Mesothelial cell of epicardium (in vitro differentiated cells): ENCODE results near the gene CRYBG1. TPM values are rescaled to one million over a fixed set of nuclear protein-coding genes. Genes with fewer than 3 reads are reported as not detected.

Experiments
- DNase-seq, 2 experiments: peaks; one replicate each; pipeline ENCODE4 v3.0.0; 2021; ENCODE audit warnings: low spot score in 2 of 2; ENCODE audit not compliant: unreplicated experiment in 2 of 2
- H3K27ac Mint-ChIP-seq: 2 replicates; pipeline ENCODE4 v1.8.0; 2021; ENCODE audit warnings: mixed read lengths
- H3K27me3 Mint-ChIP-seq: 2 replicates; pipeline ENCODE4 v1.8.0; 2021; ENCODE audit warnings: low read depth, mixed read lengths
- H3K36me3 Mint-ChIP-seq: 2 replicates; pipeline ENCODE4 v1.8.0; 2021; ENCODE audit warnings: mixed read lengths
- H3K4me1 Mint-ChIP-seq: 2 replicates; pipeline ENCODE4 v1.8.0; 2021; ENCODE audit warnings: mixed read lengths
- H3K4me3 Mint-ChIP-seq: 2 replicates; pipeline ENCODE4 v1.8.0; 2021; ENCODE audit warnings: mild to moderate bottlenecking, moderate library complexity, mixed read lengths
- H3K9me3 Mint-ChIP-seq: 2 replicates; pipeline ENCODE4 v1.8.0; 2021; ENCODE audit warnings: mixed read lengths
- total RNA-seq: library from RNA; stranded (reverse); gene quantifications from 3 replicates; pipeline ENCODE4 v1.2.1, GENCODE V29; 2021
- TF ChIP-seq, protein P1 (sequence below): fragments of 200-600 bp; sonication (generic); IDR thresholded peaks from one replicate; pipeline ENCODE4 v1.5.0; 2021; ENCODE audit warnings: antibody characterized with exemption; ENCODE audit not compliant: unreplicated experiment

CRYBG1 gene
- total RNA-seq, 1 donor from 2014 or later, result 0.74 TPM

DNA sequence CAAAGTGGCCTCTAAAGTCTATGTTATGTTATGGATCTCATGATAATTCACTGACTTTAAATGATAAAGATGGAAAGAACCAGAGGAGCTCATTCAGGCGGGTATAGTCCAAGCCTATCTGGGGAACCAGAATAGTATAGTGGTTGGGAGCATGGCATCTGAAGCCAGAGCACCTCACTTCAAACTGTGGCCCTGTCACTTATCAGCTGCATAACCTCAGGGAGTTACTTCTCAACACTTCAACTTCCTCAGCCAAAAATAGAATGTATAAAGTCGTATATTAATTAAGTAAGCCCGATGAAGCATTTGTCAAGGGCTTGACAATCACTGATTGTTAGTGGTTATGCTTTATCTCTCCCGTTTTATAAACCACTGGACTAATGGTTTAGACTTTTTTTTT, 156.1 kb downstream of the CRYBG1 start:
- peaks cover 46% of the 10 kb centered on the region for H3K27me3 Mint-ChIP-seq

DNA sequence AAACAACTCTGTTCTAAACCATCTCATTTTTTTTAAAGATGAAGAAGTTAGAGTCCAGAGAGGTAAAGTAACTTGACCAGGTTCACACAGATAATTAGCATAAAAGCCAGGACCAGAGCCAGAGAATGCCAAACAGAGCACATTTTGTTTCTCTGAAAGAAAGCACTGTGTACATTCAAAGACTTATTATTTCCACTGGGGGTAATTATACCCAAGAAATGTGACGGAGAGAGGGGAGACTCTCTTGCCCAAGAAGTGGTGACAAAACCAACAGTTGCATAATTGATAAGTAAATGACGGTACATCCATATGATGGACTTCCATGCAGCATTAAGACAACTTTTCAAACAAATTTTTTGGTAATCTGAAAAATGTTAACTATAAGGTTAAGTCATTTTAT, 157.2 kb downstream of the CRYBG1 start:
- no peak overlapping the region for H3K27ac Mint-ChIP-seq
- no peak for DNase-seq
- TF ChIP-seq, protein P1, sequence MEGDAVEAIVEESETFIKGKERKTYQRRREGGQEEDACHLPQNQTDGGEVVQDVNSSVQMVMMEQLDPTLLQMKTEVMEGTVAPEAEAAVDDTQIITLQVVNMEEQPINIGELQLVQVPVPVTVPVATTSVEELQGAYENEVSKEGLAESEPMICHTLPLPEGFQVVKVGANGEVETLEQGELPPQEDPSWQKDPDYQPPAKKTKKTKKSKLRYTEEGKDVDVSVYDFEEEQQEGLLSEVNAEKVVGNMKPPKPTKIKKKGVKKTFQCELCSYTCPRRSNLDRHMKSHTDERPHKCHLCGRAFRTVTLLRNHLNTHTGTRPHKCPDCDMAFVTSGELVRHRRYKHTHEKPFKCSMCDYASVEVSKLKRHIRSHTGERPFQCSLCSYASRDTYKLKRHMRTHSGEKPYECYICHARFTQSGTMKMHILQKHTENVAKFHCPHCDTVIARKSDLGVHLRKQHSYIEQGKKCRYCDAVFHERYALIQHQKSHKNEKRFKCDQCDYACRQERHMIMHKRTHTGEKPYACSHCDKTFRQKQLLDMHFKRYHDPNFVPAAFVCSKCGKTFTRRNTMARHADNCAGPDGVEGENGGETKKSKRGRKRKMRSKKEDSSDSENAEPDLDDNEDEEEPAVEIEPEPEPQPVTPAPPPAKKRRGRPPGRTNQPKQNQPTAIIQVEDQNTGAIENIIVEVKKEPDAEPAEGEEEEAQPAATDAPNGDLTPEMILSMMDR, result no peak
- no peaks in the 10 kb centered on the region for H3K36me3 Mint-ChIP-seq
- peaks cover 3% of the 10 kb centered on the region for H3K4me1 Mint-ChIP-seq
- H3K9me3 Mint-ChIP-seq, result no peaks in the 10 kb centered on the region
- H3K4me3 Mint-ChIP-seq, result no peak overlapping the region
- peaks cover 38% of the 10 kb centered on the region for H3K27me3 Mint-ChIP-seq

More for the DNA sequence above, 156.1 kb downstream of the CRYBG1 start:
- Mint-ChIP-seq H3K4me1 (peaks cover 7% of the 10 kb centered on the region), H3K27ac (no peak overlapping the region), H3K9me3 (no peaks in the 10 kb centered on the region), H3K36me3 (no peaks in the 10 kb centered on the region), H3K4me3 (no peak overlapping the region)
- no peak for DNase-seq
- TF ChIP-seq, protein P1, result no peak

DNA sequence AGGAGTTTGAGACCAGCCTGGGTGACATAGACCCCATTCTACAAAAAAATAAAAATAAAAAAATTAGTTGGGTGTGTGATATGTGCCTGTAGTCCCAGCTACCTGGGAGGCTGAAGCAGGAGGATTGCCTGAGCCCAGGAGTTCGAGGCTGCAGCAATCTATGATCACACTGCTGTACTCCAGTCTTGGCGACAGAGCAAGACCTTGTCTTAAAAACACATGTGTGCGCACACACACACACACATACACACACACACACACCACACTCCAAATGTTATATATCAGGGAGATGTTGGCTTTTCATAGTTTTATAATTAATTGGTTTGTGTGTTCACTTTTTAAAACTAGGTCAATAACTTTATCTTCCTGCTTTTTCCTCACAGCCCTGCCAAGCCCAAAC, 158.2 kb downstream of the CRYBG1 start:
- H3K27ac Mint-ChIP-seq, result no peak overlapping the region
- no peaks in the 10 kb centered on the region for H3K36me3 Mint-ChIP-seq

DNA sequence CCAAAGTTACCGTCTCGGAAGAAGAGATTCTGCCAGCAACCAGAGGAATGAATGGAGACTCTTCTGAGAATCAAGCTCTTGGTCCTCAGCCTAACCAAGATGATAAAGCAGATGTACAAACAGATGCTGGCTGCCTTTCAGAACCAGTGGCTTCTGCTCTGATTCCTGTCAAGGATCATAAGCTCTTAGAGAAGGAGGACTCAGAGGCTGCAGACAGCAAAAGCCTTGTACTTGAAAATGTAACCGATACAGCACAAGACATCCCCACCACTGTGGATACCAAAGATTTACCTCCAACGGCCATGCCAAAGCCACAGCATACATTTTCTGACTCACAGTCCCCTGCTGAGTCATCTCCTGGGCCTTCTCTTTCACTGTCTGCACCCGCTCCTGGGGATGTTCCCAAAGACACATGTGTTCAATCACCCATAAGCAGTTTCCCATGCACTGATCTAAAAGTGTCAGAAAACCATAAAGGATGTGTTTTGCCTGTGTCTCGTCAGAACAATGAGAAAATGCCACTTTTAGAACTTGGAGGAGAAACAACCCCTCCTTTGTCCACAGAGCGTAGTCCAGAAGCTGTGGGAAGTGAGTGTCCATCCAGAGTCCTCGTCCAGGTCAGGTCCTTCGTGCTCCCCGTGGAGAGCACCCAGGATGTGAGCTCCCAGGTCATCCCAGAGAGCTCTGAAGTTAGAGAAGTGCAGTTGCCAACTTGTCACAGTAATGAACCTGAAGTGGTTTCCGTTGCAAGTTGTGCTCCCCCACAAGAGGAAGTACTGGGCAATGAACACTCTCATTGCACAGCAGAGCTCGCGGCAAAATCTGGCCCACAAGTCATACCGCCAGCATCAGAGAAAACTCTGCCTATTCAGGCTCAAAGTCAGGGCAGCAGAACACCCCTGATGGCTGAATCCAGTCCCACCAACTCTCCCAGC, 159.2 kb downstream of the CRYBG1 start:
- Mint-ChIP-seq H3K4me1 (peaks cover under 1% of the 10 kb centered on the region), H3K9me3 (no peaks in the 10 kb centered on the region), H3K4me3 (no peak overlapping the region), H3K27ac (no peak overlapping the region), H3K27me3 (peaks cover 19% of the 10 kb centered on the region), H3K36me3 (no peaks in the 10 kb centered on the region)
- TF ChIP-seq, protein P1, result no peak
- DNase-seq, result no peak

More for the DNA sequence above, 158.2 kb downstream of the CRYBG1 start:
- Mint-ChIP-seq H3K9me3 (no peaks in the 10 kb centered on the region), H3K4me1 (peaks cover 3% of the 10 kb centered on the region), H3K4me3 (no peak overlapping the region), H3K27me3 (peaks cover 28% of the 10 kb centered on the region)
- DNase-seq, result no peak
- TF ChIP-seq, protein P1, result no peak

DNA sequence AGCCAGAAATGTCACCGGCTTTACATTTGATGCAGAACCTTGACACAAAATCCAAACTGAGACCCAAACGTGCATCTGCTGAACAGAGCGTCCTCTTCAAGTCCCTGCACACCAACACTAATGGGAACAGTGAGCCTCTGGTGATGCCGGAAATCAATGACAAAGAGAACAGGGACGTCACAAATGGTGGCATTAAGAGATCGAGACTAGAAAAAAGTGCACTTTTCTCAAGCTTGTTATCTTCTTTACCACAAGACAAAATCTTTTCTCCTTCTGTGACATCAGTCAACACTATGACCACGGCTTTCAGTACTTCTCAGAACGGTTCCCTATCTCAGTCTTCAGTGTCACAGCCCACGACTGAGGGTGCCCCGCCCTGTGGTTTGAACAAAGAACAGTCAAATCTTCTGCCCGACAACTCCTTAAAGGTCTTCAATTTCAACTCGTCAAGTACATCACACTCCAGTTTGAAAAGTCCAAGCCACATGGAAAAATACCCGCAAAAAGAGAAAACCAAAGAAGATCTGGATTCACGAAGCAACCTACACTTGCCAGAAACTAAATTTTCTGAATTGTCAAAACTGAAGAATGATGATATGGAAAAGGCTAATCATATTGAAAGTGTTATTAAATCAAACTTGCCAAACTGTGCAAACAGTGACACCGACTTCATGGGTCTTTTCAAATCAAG, 160.3 kb downstream of the CRYBG1 start:
- no peak overlapping the region for H3K27ac Mint-ChIP-seq
- no peak for DNase-seq
- peaks cover 11% of the 10 kb centered on the region for H3K27me3 Mint-ChIP-seq
- peaks cover 10% of the 10 kb centered on the region for H3K4me1 Mint-ChIP-seq
- H3K4me3 Mint-ChIP-seq, result no peak overlapping the region
- TF ChIP-seq, protein P1, result no peak
- H3K36me3 Mint-ChIP-seq, result no peaks in the 10 kb centered on the region
- H3K9me3 Mint-ChIP-seq, result no peaks in the 10 kb centered on the region
